GM23338 (cell line): ENCODE data around the gene SPINK8. TPM values are rescaled to one million over a fixed set of nuclear protein-coding genes. Genes with fewer than 3 reads are reported as not detected.
"Not testable (repeated sequence)": the region's sequence is repeated elsewhere in the genome, so short reads cannot be mapped to it uniquely, and the experiment has no call there.

Source experiments
- ATAC-seq: fragments of 200-7000 bp; cut with Tn5 transposase; 3 replicates; pipeline ENCODE4 v1.9.1; 2020
- DNase-seq: peaks from one replicate; pipeline ENCODE4 v3.0.0-alpha.2; 2015; ENCODE audit warnings: low spot score
- H2AFZ ChIP-seq: fragments of 200-600 bp; sonication (generic); 2 replicates; pipeline ENCODE4 v1.8.0; 2016; ENCODE audit warnings: antibody characterized with exemption, mild to moderate bottlenecking, moderate library complexity
- H3F3A ChIP-seq: fragments of 200-600 bp; sonication (generic); replicated peaks from 2 replicates; pipeline ENCODE4 v1.8.0; 2017; ENCODE audit warnings: antibody characterized with exemption, mixed run types, low read depth
- H3K27ac ChIP-seq: fragments of 200-600 bp; sonication (generic); 2 replicates; pipeline ENCODE4 v1.6.1; 2016; ENCODE audit warnings: low read depth
- H3K27me3 ChIP-seq: fragments of 200-600 bp; sonication (generic); 2 replicates; pipeline ENCODE4 v1.8.0; 2016; ENCODE audit warnings: mild to moderate bottlenecking, mixed run types, moderate library complexity; ENCODE audit not compliant: insufficient read depth
- H3K36me3 ChIP-seq: fragments of 200-600 bp; sonication (generic); 2 replicates; pipeline ENCODE4 v1.8.0; 2016; ENCODE audit warnings: mild to moderate bottlenecking; ENCODE audit not compliant: insufficient read depth
- H3K4me1 ChIP-seq: fragments of 200-600 bp; sonication (generic); 2 replicates; pipeline ENCODE4 v1.8.0; 2016; ENCODE audit warnings: mild to moderate bottlenecking, moderate library complexity; ENCODE audit not compliant: insufficient read depth
- H3K4me2 ChIP-seq: fragments of 200-600 bp; sonication (generic); 2 replicates; pipeline ENCODE4 v1.7.1; 2017; ENCODE audit warnings: mixed run types
- H3K4me3 ChIP-seq: fragments of 200-600 bp; sonication (generic); 2 replicates; pipeline ENCODE4 v1.6.1; 2016; ENCODE audit warnings: mixed run types
- H3K79me2 ChIP-seq: fragments of 200-600 bp; sonication (generic); replicated peaks from 2 replicates; pipeline ENCODE4 v1.8.0; 2017; ENCODE audit warnings: mild to moderate bottlenecking; ENCODE audit not compliant: insufficient read depth
- H3K9me2 ChIP-seq: fragments of 200-600 bp; sonication (generic); 2 replicates; pipeline ENCODE4 v1.8.0; 2017; ENCODE audit not compliant: insufficient read depth
- H4K20me1 ChIP-seq: fragments of 200-600 bp; sonication (generic); replicated peaks from 2 replicates; pipeline ENCODE4 v1.8.0; 2017; ENCODE audit warnings: mild to moderate bottlenecking; ENCODE audit not compliant: insufficient read depth
- H3K27ac Mint-ChIP-seq: 2 replicates; pipeline ENCODE4 v1.8.0; 2020; ENCODE audit warnings: inconsistent platforms, mild to moderate bottlenecking, moderate library complexity, mixed read lengths
- H3K27me3 Mint-ChIP-seq: 3 replicates; pipeline ENCODE4 v1.8.0; 2022; ENCODE audit warnings: low read depth, mild to moderate bottlenecking, moderate library complexity, mixed read lengths, inconsistent platforms; ENCODE audit not compliant: insufficient read depth, poor library complexity
- H3K36me3 Mint-ChIP-seq: 3 replicates; pipeline ENCODE4 v1.8.0; 2021; ENCODE audit warnings: low read depth, mild to moderate bottlenecking, inconsistent platforms, moderate library complexity, mixed read lengths
- H3K4me1 Mint-ChIP-seq: 3 replicates; pipeline ENCODE4 v1.8.0; 2020; ENCODE audit warnings: mild to moderate bottlenecking, inconsistent platforms, mixed read lengths
- H3K4me3 Mint-ChIP-seq: 3 replicates; pipeline ENCODE4 v1.8.0; 2021; ENCODE audit warnings: moderate library complexity, mild to moderate bottlenecking, inconsistent platforms, mixed read lengths
- H3K9me3 Mint-ChIP-seq: 3 replicates; pipeline ENCODE4 v1.8.0; 2020; ENCODE audit warnings: moderate library complexity, mild to moderate bottlenecking, inconsistent platforms, mixed read lengths
- CREB1 ChIP-seq: fragments of 250-450 bp; sonication (Bioruptor Pico); IDR thresholded peaks from 2 replicates; pipeline ENCODE4 v1.5.0; 2020; ENCODE audit warnings: low read depth, mild to moderate bottlenecking, moderate library complexity
- EZH2 ChIP-seq: fragments of 200-600 bp; sonication (generic); IDR thresholded peaks from one replicate; pipeline ENCODE4 v1.8.0; 2017; ENCODE audit warnings: antibody characterized with exemption, mild to moderate bottlenecking, low read depth; ENCODE audit not compliant: unreplicated experiment
- EZH2phosphoT487 ChIP-seq: fragments of 200-600 bp; sonication (generic); IDR thresholded peaks from one replicate; pipeline ENCODE4 v1.8.1; 2018; ENCODE audit warnings: antibody characterized with exemption; ENCODE audit not compliant: unreplicated experiment
- JUNB ChIP-seq: IDR thresholded peaks from one replicate; pipeline ENCODE4 v1.6.1; 2016; ENCODE audit warnings: antibody characterized with exemption; ENCODE audit not compliant: unreplicated experiment
- NANOG ChIP-seq: IDR thresholded peaks from 2 replicates; pipeline ENCODE4 v1.6.1; 2016; ENCODE audit warnings: antibody characterized with exemption, borderline replicate concordance
- POLR2AphosphoS5 ChIP-seq: IDR thresholded peaks from 2 replicates; pipeline ENCODE4 v1.6.1; 2016; ENCODE audit warnings: antibody characterized with exemption, low read depth
- STAT1 ChIP-seq: IDR thresholded peaks from one replicate; pipeline ENCODE4 v1.6.1; 2016; ENCODE audit warnings: antibody characterized with exemption; ENCODE audit not compliant: unreplicated experiment
- ZNF114 ChIP-seq: fragments of 250-450 bp; sonication (Bioruptor Pico); IDR thresholded peaks from 2 replicates; pipeline ENCODE4 v1.5.0; 2020; ENCODE audit warnings: mild to moderate bottlenecking, moderate library complexity
- ZNF331 ChIP-seq: fragments of 250-450 bp; sonication (Bioruptor Pico); IDR thresholded peaks from 2 replicates; pipeline ENCODE4 v1.5.0; 2020; ENCODE audit warnings: low read depth, mild to moderate bottlenecking, moderate library complexity
- polyA plus RNA-seq: library from polyadenylated mRNA; unstranded; fragments of >200 nt; fragmentation: Nextera tagmentation; extraction: Ambion mirVana; gene quantifications from 2 replicates; pipeline ENCODE4 v1.2.1, GENCODE V29; 2016
- total RNA-seq: library from RNA; depleted of rRNA; stranded (reverse); fragments of >200 nt; shearing (Covaris generic); gene quantifications from 2 replicates; pipeline ENCODE4 v1.2.3, GENCODE V29; 2014
- TF ChIP-seq, protein P1 (sequence below): IDR thresholded peaks from one replicate; pipeline ENCODE4 v1.6.1; 2018; ENCODE audit warnings: antibody characterized with exemption; ENCODE audit not compliant: unreplicated experiment
- TF ChIP-seq, protein P2 (sequence below): IDR thresholded peaks from 2 replicates; pipeline ENCODE4 v1.6.1; 2016; ENCODE audit warnings: antibody characterized with exemption
- TF ChIP-seq, protein P3 (sequence below): fragments of 250-450 bp; sonication (Bioruptor Pico); IDR thresholded peaks from 2 replicates; pipeline ENCODE4 v1.5.0; 2020; ENCODE audit warnings: mild to moderate bottlenecking, moderate library complexity

Gene SPINK8
- total and polyA plus RNA-seq, 2 experiments from 2014 or later: not detected

DNA sequence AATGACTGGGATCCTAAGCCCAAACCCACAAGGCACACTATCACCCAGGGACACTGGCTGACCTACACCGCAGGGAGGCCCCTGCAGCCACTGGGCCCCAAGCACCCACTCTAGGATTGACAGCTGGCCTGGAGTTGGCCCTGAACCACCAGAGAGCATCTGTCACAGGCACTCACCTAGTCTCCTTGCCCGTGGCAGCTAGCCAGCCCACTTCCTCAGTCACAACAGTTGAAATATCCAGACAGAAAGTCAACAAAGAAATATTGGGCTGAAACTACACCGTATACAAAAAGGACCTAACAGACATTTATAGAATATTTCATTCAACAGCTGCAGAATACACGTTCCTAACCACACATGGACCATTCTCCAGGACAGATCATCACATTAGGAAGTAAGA, 5.2 kb upstream of the SPINK8 start:
- no peak overlapping the region for H2AFZ ChIP-seq
- H3K9me2 ChIP-seq: peaks cover 8% of the 10 kb centered on the region; the same call in 1 of the 2 replicates
- no peak overlapping the region for H3K27ac Mint-ChIP-seq
- H3K27me3 ChIP-seq: no peaks in the 10 kb centered on the region
- no peak overlapping the region for H3K27ac ChIP-seq
- no peak for DNase-seq
- no peak for ATAC-seq
- peaks cover 2% of the 10 kb centered on the region for H3K27me3 Mint-ChIP-seq
- H3K79me2 ChIP-seq: no peaks in the 10 kb centered on the region
- H3K36me3 Mint-ChIP-seq: no peaks in the 10 kb centered on the region
- H3K4me1 Mint-ChIP-seq: no peaks in the 10 kb centered on the region
- H3K9me3 Mint-ChIP-seq: no peaks in the 10 kb centered on the region
- H3F3A ChIP-seq: 0 out of 2 replicates have a peak, but pooled peaks cover 3% of the 10 kb centered on the region
- H3K4me1 ChIP-seq: no peaks in the 10 kb centered on the region
- no peak overlapping the region for H3K4me3 ChIP-seq
- no peak overlapping the region for H3K4me2 ChIP-seq
- H3K4me3 Mint-ChIP-seq: no peak overlapping the region
- TF ChIP-seq JUNB: no peak
- no peak for TF ChIP-seq POLR2AphosphoS5
- no peak for TF ChIP-seq ZNF114 (CRISPR knock-in tag)
- TF ChIP-seq ZNF331 (CRISPR knock-in tag): no peak
- TF ChIP-seq EZH2: no peak
- no peak for TF ChIP-seq CREB1
- TF ChIP-seq STAT1: no peak
- TF ChIP-seq, protein P1, sequence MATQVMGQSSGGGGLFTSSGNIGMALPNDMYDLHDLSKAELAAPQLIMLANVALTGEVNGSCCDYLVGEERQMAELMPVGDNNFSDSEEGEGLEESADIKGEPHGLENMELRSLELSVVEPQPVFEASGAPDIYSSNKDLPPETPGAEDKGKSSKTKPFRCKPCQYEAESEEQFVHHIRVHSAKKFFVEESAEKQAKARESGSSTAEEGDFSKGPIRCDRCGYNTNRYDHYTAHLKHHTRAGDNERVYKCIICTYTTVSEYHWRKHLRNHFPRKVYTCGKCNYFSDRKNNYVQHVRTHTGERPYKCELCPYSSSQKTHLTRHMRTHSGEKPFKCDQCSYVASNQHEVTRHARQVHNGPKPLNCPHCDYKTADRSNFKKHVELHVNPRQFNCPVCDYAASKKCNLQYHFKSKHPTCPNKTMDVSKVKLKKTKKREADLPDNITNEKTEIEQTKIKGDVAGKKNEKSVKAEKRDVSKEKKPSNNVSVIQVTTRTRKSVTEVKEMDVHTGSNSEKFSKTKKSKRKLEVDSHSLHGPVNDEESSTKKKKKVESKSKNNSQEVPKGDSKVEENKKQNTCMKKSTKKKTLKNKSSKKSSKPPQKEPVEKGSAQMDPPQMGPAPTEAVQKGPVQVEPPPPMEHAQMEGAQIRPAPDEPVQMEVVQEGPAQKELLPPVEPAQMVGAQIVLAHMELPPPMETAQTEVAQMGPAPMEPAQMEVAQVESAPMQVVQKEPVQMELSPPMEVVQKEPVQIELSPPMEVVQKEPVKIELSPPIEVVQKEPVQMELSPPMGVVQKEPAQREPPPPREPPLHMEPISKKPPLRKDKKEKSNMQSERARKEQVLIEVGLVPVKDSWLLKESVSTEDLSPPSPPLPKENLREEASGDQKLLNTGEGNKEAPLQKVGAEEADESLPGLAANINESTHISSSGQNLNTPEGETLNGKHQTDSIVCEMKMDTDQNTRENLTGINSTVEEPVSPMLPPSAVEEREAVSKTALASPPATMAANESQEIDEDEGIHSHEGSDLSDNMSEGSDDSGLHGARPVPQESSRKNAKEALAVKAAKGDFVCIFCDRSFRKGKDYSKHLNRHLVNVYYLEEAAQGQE: no peak
- TF ChIP-seq, protein P2, sequence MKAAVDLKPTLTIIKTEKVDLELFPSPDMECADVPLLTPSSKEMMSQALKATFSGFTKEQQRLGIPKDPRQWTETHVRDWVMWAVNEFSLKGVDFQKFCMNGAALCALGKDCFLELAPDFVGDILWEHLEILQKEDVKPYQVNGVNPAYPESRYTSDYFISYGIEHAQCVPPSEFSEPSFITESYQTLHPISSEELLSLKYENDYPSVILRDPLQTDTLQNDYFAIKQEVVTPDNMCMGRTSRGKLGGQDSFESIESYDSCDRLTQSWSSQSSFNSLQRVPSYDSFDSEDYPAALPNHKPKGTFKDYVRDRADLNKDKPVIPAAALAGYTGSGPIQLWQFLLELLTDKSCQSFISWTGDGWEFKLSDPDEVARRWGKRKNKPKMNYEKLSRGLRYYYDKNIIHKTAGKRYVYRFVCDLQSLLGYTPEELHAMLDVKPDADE: no peak
- no peak for TF ChIP-seq NANOG
- TF ChIP-seq EZH2phosphoT487: no peak
- TF ChIP-seq, protein P3, sequence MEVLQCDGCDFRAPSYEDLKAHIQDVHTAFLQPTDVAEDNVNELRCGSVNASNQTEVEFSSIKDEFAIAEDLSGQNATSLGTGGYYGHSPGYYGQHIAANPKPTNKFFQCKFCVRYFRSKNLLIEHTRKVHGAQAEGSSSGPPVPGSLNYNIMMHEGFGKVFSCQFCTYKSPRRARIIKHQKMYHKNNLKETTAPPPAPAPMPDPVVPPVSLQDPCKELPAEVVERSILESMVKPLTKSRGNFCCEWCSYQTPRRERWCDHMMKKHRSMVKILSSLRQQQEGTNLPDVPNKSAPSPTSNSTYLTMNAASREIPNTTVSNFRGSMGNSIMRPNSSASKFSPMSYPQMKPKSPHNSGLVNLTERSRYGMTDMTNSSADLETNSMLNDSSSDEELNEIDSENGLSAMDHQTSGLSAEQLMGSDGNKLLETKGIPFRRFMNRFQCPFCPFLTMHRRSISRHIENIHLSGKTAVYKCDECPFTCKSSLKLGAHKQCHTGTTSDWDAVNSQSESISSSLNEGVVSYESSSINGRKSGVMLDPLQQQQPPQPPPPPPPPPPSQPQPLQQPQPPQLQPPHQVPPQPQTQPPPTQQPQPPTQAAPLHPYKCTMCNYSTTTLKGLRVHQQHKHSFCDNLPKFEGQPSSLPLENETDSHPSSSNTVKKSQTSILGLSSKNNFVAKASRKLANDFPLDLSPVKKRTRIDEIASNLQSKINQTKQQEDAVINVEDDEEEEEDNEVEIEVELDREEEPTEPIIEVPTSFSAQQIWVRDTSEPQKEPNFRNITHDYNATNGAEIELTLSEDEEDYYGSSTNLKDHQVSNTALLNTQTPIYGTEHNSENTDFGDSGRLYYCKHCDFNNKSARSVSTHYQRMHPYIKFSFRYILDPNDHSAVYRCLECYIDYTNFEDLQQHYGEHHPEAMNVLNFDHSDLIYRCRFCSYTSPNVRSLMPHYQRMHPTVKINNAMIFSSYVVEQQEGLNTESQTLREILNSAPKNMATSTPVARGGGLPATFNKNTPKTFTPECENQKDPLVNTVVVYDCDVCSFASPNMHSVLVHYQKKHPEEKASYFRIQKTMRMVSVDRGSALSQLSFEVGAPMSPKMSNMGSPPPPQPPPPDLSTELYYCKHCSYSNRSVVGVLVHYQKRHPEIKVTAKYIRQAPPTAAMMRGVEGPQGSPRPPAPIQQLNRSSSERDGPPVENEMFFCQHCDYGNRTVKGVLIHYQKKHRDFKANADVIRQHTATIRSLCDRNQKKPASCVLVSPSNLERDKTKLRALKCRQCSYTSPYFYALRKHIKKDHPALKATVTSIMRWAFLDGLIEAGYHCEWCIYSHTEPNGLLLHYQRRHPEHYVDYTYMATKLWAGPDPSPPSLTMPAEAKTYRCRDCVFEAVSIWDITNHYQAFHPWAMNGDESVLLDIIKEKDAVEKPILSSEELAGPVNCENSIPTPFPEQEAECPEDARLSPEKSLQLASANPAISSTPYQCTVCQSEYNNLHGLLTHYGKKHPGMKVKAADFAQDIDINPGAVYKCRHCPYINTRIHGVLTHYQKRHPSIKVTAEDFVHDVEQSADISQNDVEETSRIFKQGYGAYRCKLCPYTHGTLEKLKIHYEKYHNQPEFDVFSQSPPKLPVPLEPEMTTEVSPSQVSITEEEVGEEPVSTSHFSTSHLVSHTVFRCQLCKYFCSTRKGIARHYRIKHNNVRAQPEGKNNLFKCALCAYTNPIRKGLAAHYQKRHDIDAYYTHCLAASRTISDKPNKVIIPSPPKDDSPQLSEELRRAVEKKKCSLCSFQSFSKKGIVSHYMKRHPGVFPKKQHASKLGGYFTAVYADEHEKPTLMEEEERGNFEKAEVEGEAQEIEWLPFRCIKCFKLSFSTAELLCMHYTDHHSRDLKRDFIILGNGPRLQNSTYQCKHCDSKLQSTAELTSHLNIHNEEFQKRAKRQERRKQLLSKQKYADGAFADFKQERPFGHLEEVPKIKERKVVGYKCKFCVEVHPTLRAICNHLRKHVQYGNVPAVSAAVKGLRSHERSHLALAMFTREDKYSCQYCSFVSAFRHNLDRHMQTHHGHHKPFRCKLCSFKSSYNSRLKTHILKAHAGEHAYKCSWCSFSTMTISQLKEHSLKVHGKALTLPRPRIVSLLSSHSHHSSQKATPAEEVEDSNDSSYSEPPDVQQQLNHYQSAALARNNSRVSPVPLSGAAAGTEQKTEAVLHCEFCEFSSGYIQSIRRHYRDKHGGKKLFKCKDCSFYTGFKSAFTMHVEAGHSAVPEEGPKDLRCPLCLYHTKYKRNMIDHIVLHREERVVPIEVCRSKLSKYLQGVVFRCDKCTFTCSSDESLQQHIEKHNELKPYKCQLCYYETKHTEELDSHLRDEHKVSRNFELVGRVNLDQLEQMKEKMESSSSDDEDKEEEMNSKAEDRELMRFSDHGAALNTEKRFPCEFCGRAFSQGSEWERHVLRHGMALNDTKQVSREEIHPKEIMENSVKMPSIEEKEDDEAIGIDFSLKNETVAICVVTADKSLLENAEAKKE (CRISPR knock-in tag): no peak
- no peaks in the 10 kb centered on the region for H3K36me3 ChIP-seq
- no peaks in the 10 kb centered on the region for H4K20me1 ChIP-seq

DNA sequence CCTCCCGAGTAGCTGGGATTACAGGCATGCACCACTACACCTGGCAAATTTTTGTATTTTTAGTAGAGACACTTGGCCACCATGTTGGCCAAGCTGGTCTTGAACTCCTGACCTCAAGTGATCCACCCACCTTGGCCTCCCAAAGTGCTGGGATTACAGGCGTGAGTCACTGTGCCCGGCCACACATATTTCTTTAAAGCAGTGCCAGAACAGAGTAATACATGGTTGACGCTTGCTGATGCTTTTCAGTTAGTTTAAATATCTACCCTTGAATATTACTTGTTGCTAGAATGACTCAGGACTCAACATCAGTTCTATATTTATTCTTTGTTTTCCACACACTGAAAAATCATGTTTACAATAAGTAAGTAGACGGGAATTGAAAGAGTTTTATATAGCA, 4.1 kb upstream of the SPINK8 start:
- H3K27ac ChIP-seq, H3K36me3 Mint-ChIP-seq, H3K4me3 ChIP-seq, H3K4me2 ChIP-seq, H4K20me1 ChIP-seq, H3F3A ChIP-seq, H3K4me1 Mint-ChIP-seq, DNase-seq, H3K9me2 ChIP-seq, H3K9me3 Mint-ChIP-seq, H3K36me3 ChIP-seq, H3K4me3 Mint-ChIP-seq, ATAC-seq, H2AFZ ChIP-seq, H3K27me3 ChIP-seq, H3K27me3 Mint-ChIP-seq, H3K79me2 ChIP-seq, H3K4me1 ChIP-seq, H3K27ac Mint-ChIP-seq: not testable (repeated sequence)
